H1 (cell line): ENCODE data around the gene UFSP1. TPM values are rescaled to one million over a fixed set of nuclear protein-coding genes. Genes with fewer than 3 reads are reported as not detected.
"Not testable (repeated sequence)": the region's sequence is repeated elsewhere in the genome, so short reads cannot be mapped to it uniquely, and the experiment has no call there.

ENCODE experiments used
- CTCF ChIA-PET: fragments of 300-600 bp; sonication (Branson Sonifier 250); formaldehyde crosslinking; loops from one replicate; lab custom pipeline; 2021; ENCODE audit not compliant: partially characterized antibody; lab: Charles Lee
- POLR2A ChIA-PET: fragments of 300-600 bp; sonication (Branson Sonifier 250); formaldehyde crosslinking; loops from one replicate; lab custom pipeline; 2021; ENCODE audit warnings: inconsistent platforms; ENCODE audit not compliant: partially characterized antibody; lab: Charles Lee
- DNase-seq, 2 experiments: peaks; one replicate each; pipeline versions ENCODE4 v3.0.0 to v3.0.0-alpha.2; 2010 to 2022; ENCODE audit warnings: low spot score in 2 of 2, low read depth in 1 of 2, mixed read lengths in 1 of 2
- FAIRE-seq: peaks from 2 replicates; lab custom pipeline; 2011; peaks lifted over from hg19 to GRCh38; lab: Jason Lieb, UNC
- H2AFZ ChIP-seq: 2 replicates; pipeline ENCODE4 v1.8.1; 2012; ENCODE audit warnings: low read length, inconsistent platforms
- H2AK5ac ChIP-seq: 2 replicates; pipeline ENCODE4 v1.6.1; 2013; ENCODE audit warnings: low read depth, low read length
- H2BK120ac ChIP-seq: replicated peaks from 2 replicates; pipeline ENCODE3; 2013; ENCODE audit warnings: low read depth, low read length, inconsistent platforms
- H2BK12ac ChIP-seq: 2 replicates; pipeline ENCODE4 v1.6.1; 2013; ENCODE audit warnings: low read depth, low read length
- H2BK15ac ChIP-seq: 2 replicates; pipeline ENCODE4 v1.6.1; 2013; ENCODE audit warnings: low read length
- H2BK20ac ChIP-seq: 2 replicates; pipeline ENCODE4 v1.6.1; 2013; ENCODE audit warnings: low read length
- H2BK5ac ChIP-seq: 2 replicates; pipeline ENCODE4 v1.6.1; 2013; ENCODE audit warnings: low read depth, low read length
- H3K14ac ChIP-seq: 2 replicates; pipeline ENCODE4 v1.6.1; 2013; ENCODE audit warnings: inconsistent platforms; ENCODE audit not compliant: insufficient read length
- H3K18ac ChIP-seq: 2 replicates; pipeline ENCODE4 v1.6.1; 2013; ENCODE audit warnings: low read length; ENCODE audit errors: extremely low read depth
- H3K23ac ChIP-seq: 2 replicates; pipeline ENCODE4 v1.6.1; 2013; ENCODE audit warnings: inconsistent platforms; ENCODE audit not compliant: insufficient read length
- H3K23me2 ChIP-seq: 2 replicates; pipeline ENCODE4 v1.6.1; 2013; ENCODE audit warnings: low read depth, low read length
- H3K27ac ChIP-seq: 2 replicates; pipeline ENCODE4 v1.6.1; 2011; ENCODE audit warnings: low read depth, low read length, inconsistent platforms
- H3K27me3 ChIP-seq, 4 experiments: replicated peaks in 1 of 4; 1 replicate in 1 of 4; 2 replicates in 3 of 4; pipeline versions ENCODE4 v1.6.1 to v1.8.1; 2011 to 2013; ENCODE audit warnings: low read length in 3 of 4, mild to moderate bottlenecking in 3 of 4, inconsistent platforms in 2 of 4, mixed read lengths in 2 of 4, moderate library complexity in 1 of 4; ENCODE audit not compliant: control insufficient read depth in 3 of 4, insufficient read depth in 3 of 4; ENCODE audit errors: extremely low read depth in 1 of 4
- H3K36me3 ChIP-seq, 4 experiments: 2 replicates each; pipeline versions ENCODE4 v1.6.1 to v1.8.1; 2011 to 2013; ENCODE audit warnings: mild to moderate bottlenecking in 4 of 4, low read length in 3 of 4, moderate library complexity in 2 of 4, control low read depth in 1 of 4, inconsistent platforms in 1 of 4; ENCODE audit not compliant: insufficient read depth in 4 of 4, control insufficient read depth in 2 of 4
- H3K4ac ChIP-seq: replicated peaks from 2 replicates; pipeline ENCODE3; 2013; ENCODE audit warnings: low read length, low read depth, mixed read lengths, inconsistent platforms; ENCODE audit not compliant: insufficient read length
- H3K4me1 ChIP-seq, 4 experiments: replicated peaks in 1 of 4; 1 replicate in 1 of 4; 2 replicates in 3 of 4; pipeline versions ENCODE4 v1.6.1 to v1.8.1; 2011 to 2013; ENCODE audit warnings: low read length in 3 of 4, inconsistent platforms in 2 of 4, mixed read lengths in 1 of 4; ENCODE audit not compliant: insufficient read depth in 4 of 4, control insufficient read depth in 3 of 4
- H3K4me2 ChIP-seq, 2 experiments: 2 replicates each; pipeline versions ENCODE4 v1.6.1 to v1.8.1; 2011 to 2013; ENCODE audit warnings: low read depth in 2 of 2, low read length in 2 of 2, control low read depth in 1 of 2, inconsistent platforms in 1 of 2, mild to moderate bottlenecking in 1 of 2; ENCODE audit not compliant: insufficient read depth in 1 of 2
- H3K4me3 ChIP-seq, 4 experiments: fragments of 200-600, 300-600 bp in 1 of 4; sonication (generic), shearing (Covaris generic), sonication (Bioruptor Twin) in 1 of 4; 2 replicates each; pipeline versions ENCODE4 v1.5.1 to v1.8.1; 2011 to 2016; ENCODE audit warnings: low read length in 4 of 4, low read depth in 3 of 4, control low read depth in 2 of 4, inconsistent platforms in 2 of 4, mild to moderate bottlenecking in 2 of 4, mixed read lengths in 1 of 4, moderate library complexity in 1 of 4; ENCODE audit not compliant: insufficient read depth in 2 of 4; ENCODE audit errors: extremely low read depth in 1 of 4
- H3K56ac ChIP-seq: replicated peaks from 2 replicates; pipeline ENCODE3; 2013; ENCODE audit warnings: low read depth, mild to moderate bottlenecking, mixed read lengths, low read length, inconsistent platforms; ENCODE audit not compliant: insufficient read length
- H3K79me1 ChIP-seq: 2 replicates; pipeline ENCODE4 v1.6.1; 2013; ENCODE audit warnings: low read depth, low read length, control low read depth
- H3K79me2 ChIP-seq, 2 experiments: 2 replicates each; pipeline versions ENCODE4 v1.6.1 to v1.8.1; 2012 to 2013; ENCODE audit warnings: low read length in 2 of 2, mild to moderate bottlenecking in 2 of 2, inconsistent platforms in 1 of 2; ENCODE audit not compliant: insufficient read depth in 2 of 2, control insufficient read depth in 1 of 2
- H3K9ac ChIP-seq, 4 experiments: replicated peaks in 1 of 4; 1 replicate in 1 of 4; 2 replicates in 3 of 4; pipeline versions ENCODE4 v1.6.1 to v1.8.1; 2011 to 2013; ENCODE audit warnings: low read depth in 3 of 4, low read length in 3 of 4, control low read depth in 2 of 4, mild to moderate bottlenecking in 2 of 4, moderate library complexity in 2 of 4, inconsistent platforms in 1 of 4; ENCODE audit errors: extremely low read depth in 1 of 4
- H3K9me3 ChIP-seq, 2 experiments: 2 replicates each; pipeline versions ENCODE4 v1.6.1 to v1.8.1; 2012 to 2013; ENCODE audit warnings: mild to moderate bottlenecking in 2 of 2, moderate library complexity in 2 of 2, control low read depth in 1 of 2, inconsistent platforms in 1 of 2, low read depth in 1 of 2, low read length in 1 of 2, mixed read lengths in 1 of 2; ENCODE audit not compliant: insufficient read depth in 2 of 2
- H4K20me1 ChIP-seq, 2 experiments: replicated peaks in 1 of 2; 2 replicates each; pipeline versions ENCODE3 to v1.8.1; 2011 to 2013; ENCODE audit warnings: inconsistent platforms in 2 of 2, low read length in 2 of 2, mild to moderate bottlenecking in 1 of 2; ENCODE audit not compliant: insufficient read depth in 2 of 2, control insufficient read depth in 1 of 2
- H4K5ac ChIP-seq: 2 replicates; pipeline ENCODE4 v1.6.1; 2013; ENCODE audit warnings: low read length, low read depth, mixed read lengths, inconsistent platforms; ENCODE audit not compliant: insufficient read length
- H4K8ac ChIP-seq: 2 replicates; pipeline ENCODE4 v1.8.0; 2013; ENCODE audit warnings: mild to moderate bottlenecking, moderate library complexity, low read length, inconsistent platforms; ENCODE audit not compliant: insufficient read depth; ENCODE audit errors: extremely low read depth
- H4K91ac ChIP-seq: replicated peaks from 2 replicates; pipeline ENCODE3; 2013; ENCODE audit warnings: low read length, mixed read lengths, inconsistent platforms; ENCODE audit not compliant: insufficient read length
- whole genome bisulfite sequencing, 2 experiments: shearing (Covaris generic) in 1 of 2; methylation state at CpG; one replicate each; pipeline versions ENCODE4 v1.1.6 to v1.1.7; 2013 to 2015; ENCODE audit warnings: low lambda C conversion rate in 2 of 2, mixed read lengths in 2 of 2, inconsistent platforms in 1 of 2, low coverage in 1 of 2, missing lambda C conversion rate in 1 of 2; ENCODE audit not compliant: insufficient replicate concordance in 2 of 2, insufficient coverage in 1 of 2, insufficient read length in 1 of 2; ENCODE audit errors: extremely low coverage in 1 of 2, missing lambda C conversion rate in 1 of 2; 5-methylcytosine and 5-hydroxymethylcytosine counted together
- polyA plus RNA-seq, 7 experiments: library from polyadenylated mRNA; depleted of rRNA in 3 of 7; stranded (reverse) in 5 of 7; unstranded in 2 of 7; fragments of >200 nt in 5 of 7; fragments of 200-250 nt in 2 of 7; gene quantifications; 1 replicate in 5 of 7; 2 replicates in 1 of 7; 4 replicates in 1 of 7; pipeline versions ENCODE4 v1.2.1 to v1.2.3, GENCODE V29; 2011 to 2013; ENCODE audit warnings: missing spikeins in 2 of 7, mixed read lengths in 2 of 7
- total RNA-seq: library from RNA; stranded (reverse); fragmentation: NEBNext Ultra II Directional; extraction: Animal tissue kit (Norgen Biotek cat#: 25700); gene quantifications from 2 replicates; pipeline ENCODE4 v1.2.1, GENCODE V29; 2021

UFSP1 gene
- total and polyA plus RNA-seq, 2 of the 8 experiments (the other 6 are each of a cell fraction or from before 2014, with no cell fraction given), result 1.6 to 4.3 TPM

DNA sequence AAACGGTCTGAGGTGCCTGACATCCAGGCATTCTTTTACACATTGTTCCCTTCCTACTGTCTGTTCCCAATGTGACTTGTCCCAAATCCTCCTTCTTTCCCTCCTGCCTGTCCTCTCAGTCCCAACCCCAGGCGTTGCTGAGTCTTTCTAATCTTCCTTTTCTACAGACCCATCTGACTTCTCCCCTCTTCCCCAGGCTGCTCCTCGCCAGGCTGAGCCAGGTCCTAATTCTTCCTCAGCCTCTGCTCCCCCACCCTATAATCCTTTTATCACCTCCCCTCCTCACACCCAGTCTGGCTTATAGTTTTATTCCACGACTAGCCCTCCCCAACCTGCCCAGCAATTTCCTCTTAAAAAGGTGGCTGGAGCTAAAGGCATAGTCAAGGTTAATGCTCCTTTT is 34.1 kb upstream of the UFSP1 start:
- POLR2A ChIA-PET, H3K79me1 ChIP-seq, H4K8ac ChIP-seq, H3K27me3 ChIP-seq, H2BK120ac ChIP-seq, H3K4me2 ChIP-seq, H3K27ac ChIP-seq, H3K23ac ChIP-seq, CTCF ChIA-PET, FAIRE-seq, H2BK12ac ChIP-seq, H3K79me2 ChIP-seq, H3K4me3 ChIP-seq, H3K14ac ChIP-seq, H3K4ac ChIP-seq, H2BK15ac ChIP-seq, H3K23me2 ChIP-seq, H3K56ac ChIP-seq, H3K9ac ChIP-seq, H4K91ac ChIP-seq, H4K20me1 ChIP-seq, H2AK5ac ChIP-seq, H2BK5ac ChIP-seq, H3K4me1 ChIP-seq, DNase-seq, H3K36me3 ChIP-seq, H3K18ac ChIP-seq, H3K9me3 ChIP-seq, H4K5ac ChIP-seq, H2BK20ac ChIP-seq, H2AFZ ChIP-seq: not testable (repeated sequence)
- 94% methylated on average over 4 of the region's 4 CpGs; no CpG with 5 or more reads in 1 of the 2 experiments for WGBS, 2 experiments
